GM18873 (cell line): ENCODE data around the gene MKLN1.
"Not testable (repeated sequence)": the region's sequence is repeated elsewhere in the genome, so short reads cannot be mapped to it uniquely, and the experiment has no call there.

Source experiments
- ATAC-seq: cut with Tn5 transposase; IDR thresholded peaks from one replicate; pipeline ENCODE4 v1.9.1; 2021; ENCODE audit warnings: mild to moderate bottlenecking, moderate library complexity, moderate number of reproducible peaks; ENCODE audit not compliant: unreplicated experiment, low FRiP score

MKLN1 gene

DNA sequence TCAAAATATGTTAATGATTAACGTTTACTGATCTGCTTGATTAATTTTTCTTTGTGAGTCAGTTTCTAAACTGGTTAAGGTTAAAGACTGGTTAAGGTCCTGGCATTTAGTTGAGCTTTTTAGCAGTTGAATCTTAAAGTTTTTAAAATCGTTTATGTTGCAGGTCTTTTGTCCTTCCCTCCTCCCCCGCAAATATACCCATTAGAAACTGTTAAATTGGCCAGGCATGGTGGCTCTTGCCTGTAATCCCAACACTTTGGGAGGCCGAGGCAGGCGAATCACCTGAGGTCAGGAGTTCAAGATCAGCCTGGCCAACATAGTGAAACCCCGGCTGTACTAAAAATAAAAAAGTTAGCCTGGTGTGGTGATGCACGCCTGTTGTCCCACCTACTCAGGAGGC, 127.9 kb downstream of the MKLN1 start:
- no peak for ATAC-seq

DNA sequence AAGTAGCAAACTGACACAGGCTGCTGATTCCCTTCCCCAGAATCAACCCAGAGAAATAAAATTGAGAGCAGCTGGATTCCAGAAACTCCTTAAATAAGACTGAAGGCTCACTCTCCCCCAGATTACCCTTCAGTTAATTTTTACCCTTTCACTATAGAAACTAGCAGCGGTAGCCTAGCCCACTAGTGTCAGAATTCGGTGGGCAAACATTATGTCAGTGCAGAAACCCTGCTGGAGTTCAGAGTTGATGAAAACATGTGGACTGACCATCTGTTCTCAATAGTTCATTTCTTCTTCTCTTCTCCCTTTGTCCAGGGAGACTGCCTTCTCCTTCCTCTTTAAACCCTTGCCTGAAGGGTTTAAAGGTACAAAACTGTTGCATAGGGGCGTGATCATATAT, 128.7 kb downstream of the MKLN1 start:
- no peak for ATAC-seq

- no peak for ATAC-seq
These were observed 131.6 kb downstream of the MKLN1 start for GRCh38 chr7:131459256-131459655.

DNA sequence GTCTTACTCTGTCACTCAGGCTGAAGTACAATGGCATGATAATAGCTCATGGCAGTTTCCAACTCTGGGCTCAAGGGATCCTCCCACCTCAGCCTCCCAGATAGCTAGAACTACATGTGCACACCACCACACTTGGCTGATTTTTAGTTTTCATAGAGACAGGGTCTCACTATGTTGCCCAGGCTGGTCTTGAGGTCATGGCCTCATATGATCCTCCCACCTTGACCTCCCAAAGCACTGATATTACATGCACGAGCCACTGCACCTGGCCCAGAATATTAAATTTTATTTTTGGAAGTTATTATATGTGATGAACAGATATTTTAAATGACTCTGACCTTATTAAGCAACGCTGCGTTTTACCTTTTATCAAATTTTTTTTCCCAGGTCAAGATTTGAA, 134.4 kb downstream of the MKLN1 start:
- no peak for ATAC-seq

- ATAC-seq: not testable (repeated sequence)
These were observed 135.0 kb downstream of the MKLN1 start for GRCh38 chr7:131462715-131463114.

GRCh38 chr7:131466735-131467365, 139.2 kb downstream of the MKLN1 start:
- no peak for ATAC-seq

DNA sequence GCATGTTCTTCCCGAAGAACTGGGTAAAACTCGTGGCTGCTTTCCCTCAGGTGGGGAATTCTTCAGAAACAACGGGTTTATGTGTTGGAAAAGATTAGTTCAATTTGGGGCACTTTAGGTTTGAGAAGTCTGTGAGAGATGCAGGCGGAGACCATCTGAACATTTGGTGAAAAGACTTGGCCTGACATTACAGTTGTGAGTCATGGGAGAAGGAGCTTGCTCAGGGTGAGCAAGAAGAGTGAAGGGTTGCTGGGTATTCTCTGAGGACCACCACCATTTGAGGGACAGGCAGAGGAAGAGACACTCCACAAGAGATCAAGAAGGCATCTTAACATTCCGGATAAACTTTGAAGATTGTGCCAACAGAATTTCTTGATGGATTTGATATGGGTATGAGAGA, 140.1 kb downstream of the MKLN1 start:
- no peak for ATAC-seq

GRCh38 chr7:131471250-131472004, 143.8 kb downstream of the MKLN1 start:
- ATAC-seq: no peak

- no peak for ATAC-seq
These were observed 149.1 kb downstream of the MKLN1 start for GRCh38 chr7:131476740-131477139.

DNA sequence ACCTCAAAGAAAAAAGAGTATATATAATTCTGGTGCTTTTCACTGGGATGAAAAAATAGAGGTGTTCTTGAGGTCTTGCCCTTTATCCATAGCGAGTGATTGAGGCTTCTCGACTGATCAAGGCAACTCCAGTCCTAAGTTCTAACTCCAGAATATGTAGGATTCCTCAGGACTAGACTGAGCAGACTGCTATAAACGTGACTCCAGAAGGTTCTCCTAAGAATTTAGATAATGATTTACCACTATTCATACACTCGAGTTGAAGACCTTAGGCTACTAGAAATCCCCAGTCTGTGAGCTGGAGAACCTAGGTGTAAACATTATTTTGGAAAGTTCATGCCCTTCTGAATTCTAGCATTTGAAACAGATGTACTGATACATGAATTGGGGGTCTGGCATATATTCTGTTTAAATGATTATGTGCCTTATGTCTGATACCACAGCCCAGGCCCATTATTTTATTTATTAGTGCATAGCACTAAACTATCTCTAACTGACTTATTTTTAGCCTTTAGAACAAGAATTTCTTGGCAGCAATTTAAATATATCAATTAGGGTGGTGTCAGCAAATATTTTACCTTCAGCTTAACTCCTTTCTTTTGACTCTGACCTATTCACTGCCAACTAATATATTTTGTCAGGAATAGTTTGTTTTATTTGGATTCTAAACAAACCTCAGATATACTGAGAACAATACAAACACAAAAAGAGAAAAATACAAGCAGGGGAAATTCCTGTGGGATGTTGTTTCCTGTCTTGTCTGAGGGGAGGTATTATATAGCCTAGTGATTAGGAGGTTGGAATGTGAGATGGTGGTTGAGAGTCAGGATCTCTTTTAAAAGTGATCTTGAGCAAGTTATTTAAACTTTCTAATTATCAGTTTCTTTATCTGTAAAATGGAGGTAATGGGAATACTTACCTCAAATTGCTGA, 153.0 kb downstream of the MKLN1 start:
- ATAC-seq: no peak

- ATAC-seq: no peak
These were observed 155.1 kb downstream of the MKLN1 start for GRCh38 chr7:131482800-131483199.

DNA sequence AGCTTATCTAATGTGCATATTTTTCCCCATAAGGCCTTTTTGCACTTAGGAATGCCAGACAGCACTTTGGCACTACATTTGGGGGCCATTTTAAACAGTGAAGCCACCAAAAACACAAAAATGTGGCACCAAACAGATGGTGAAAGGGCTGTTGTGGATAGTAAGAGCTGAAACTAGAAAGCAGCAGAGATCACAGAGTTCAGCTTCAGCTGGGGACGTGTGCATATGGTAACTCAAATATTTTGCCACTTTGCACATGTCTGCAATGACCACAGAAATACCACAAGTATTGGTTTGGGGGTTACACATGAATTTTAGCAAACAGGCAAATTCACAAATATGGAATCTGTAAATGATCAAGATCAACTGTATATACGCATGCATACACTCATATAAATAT, 155.9 kb downstream of the MKLN1 start:
- no peak for ATAC-seq

DNA sequence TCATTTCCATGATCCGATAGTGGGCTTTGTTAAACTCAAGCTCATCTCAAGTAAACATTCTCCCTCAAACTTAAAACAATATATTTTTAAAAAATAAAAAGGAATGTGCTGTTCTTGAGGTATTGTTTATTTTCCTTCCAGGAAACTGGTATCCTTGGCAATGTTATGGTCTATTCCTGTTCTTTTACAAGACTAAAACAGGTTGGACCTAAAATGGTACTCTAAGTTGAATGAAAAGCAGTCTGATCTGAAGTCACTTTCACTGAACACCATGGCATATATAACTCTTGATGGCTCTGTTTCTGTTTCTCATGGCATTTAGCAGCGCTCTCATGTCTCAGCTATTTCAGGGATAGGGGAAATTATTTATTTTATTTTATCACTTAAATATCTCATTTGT, 158.7 kb downstream of the MKLN1 start:
- no peak for ATAC-seq

- ATAC-seq: no peak
These were observed 159.5 kb downstream of the MKLN1 start for GRCh38 chr7:131487217-131487616.

DNA sequence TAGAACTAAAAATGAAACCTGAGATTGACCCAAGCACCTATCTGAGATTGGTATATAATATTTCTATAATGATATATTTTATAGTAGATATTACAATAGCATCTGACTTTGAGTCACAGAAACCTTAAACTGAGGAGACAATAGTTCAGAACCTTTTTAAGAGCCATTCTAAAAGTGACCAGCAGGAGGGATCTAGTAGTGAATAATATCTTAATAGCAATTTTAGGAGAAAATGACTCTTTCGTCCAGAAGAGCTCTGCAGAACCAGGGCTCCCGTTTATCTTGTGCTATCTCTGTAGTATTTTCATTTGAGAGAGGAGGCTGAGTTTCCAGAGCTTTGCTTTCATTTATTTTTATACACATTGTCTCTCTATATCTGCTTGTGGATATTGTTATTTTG, 160.7 kb downstream of the MKLN1 start:
- no peak for ATAC-seq

- ATAC-seq: no peak
These were observed 161.5 kb downstream of the MKLN1 start for GRCh38 chr7:131489196-131489595.

- ATAC-seq: no peak
These were observed 162.2 kb downstream of the MKLN1 start for GRCh38 chr7:131489881-131490280.

- no peak for ATAC-seq
These were observed 165.4 kb downstream of the MKLN1 start for GRCh38 chr7:131493081-131493480.

GRCh38 chr7:131493581-131493980, 165.9 kb downstream of the MKLN1 start:
- ATAC-seq: no peak

GRCh38 chr7:131494182-131494581, 166.5 kb downstream of the MKLN1 start:
- no peak for ATAC-seq
